Epithelial cell of prostate (primary cell): ENCODE measurements around the gene ZBTB21.
A peak's percentile ranks its signal among the peaks of the same experiment; 100 is the strongest.

ENCODE experiments used
- DNase-seq: peaks from one replicate; pipeline ENCODE4 v3.0.0-alpha.2; 2011; ENCODE audit warnings: low read depth, low spot score
- H3K27ac ChIP-seq: fragments of 450-650 bp; 2 replicates; pipeline ENCODE4 v1.5.1; 2017; ENCODE audit warnings: mild to moderate bottlenecking

ZBTB21 gene

GRCh38 chr21:42022091-42022430, 11.9 kb upstream of the ZBTB21 start:
- no peak overlapping the region for H3K27ac ChIP-seq
- no peak for DNase-seq

- DNase-seq, result no peak
- no peak overlapping the region for H3K27ac ChIP-seq
These were observed 11.4 kb upstream of the ZBTB21 start for GRCh38 chr21:42021371-42022090.

GRCh38 chr21:42019706-42020105, 9.5 kb upstream of the ZBTB21 start:
- DNase-seq, result no peak
- no peak overlapping the region for H3K27ac ChIP-seq

- no peak overlapping the region for H3K27ac ChIP-seq
- peak; percentile 29 for DNase-seq
These were observed 9.0 kb upstream of the ZBTB21 start for GRCh38 chr21:42019101-42019605.

- no peak overlapping the region for H3K27ac ChIP-seq
- DNase-seq, result no peak
These were observed 6.9 kb upstream of the ZBTB21 start for GRCh38 chr21:42017022-42017421.

- DNase-seq, result no peak
- H3K27ac ChIP-seq, result no peak overlapping the region
These were observed 6.3 kb upstream of the ZBTB21 start for GRCh38 chr21:42016364-42016985.

- DNase-seq, result no peak
- H3K27ac ChIP-seq, result no peak overlapping the region
These were observed 3.8 kb upstream of the ZBTB21 start for GRCh38 chr21:42013931-42014330.

- no peak for DNase-seq
- no peak overlapping the region for H3K27ac ChIP-seq
These were observed 3.2 kb upstream of the ZBTB21 start for GRCh38 chr21:42013376-42013775.

GRCh38 chr21:42012763-42013329, 2.7 kb upstream of the ZBTB21 start:
- no peak for DNase-seq
- H3K27ac ChIP-seq, result no peak overlapping the region

- DNase-seq, result no peak
- no peak overlapping the region for H3K27ac ChIP-seq
These were observed 2.2 kb upstream of the ZBTB21 start for GRCh38 chr21:42012344-42012743.

- DNase-seq, result no peak
- H3K27ac ChIP-seq, result peak overlapping the region; percentile 83
These were observed 641 bp upstream of the ZBTB21 start for GRCh38 chr21:42010507-42011495.

- peak overlapping the region; percentile 83 for H3K27ac ChIP-seq
- no peak for DNase-seq
These were observed 936 bp downstream of the ZBTB21 start for GRCh38 chr21:42009018-42009830.

- no peak overlapping the region for H3K27ac ChIP-seq
- no peak for DNase-seq
These were observed 2.7 kb downstream of the ZBTB21 start for GRCh38 chr21:42007356-42007940.

GRCh38 chr21:42006765-42007164, 3.4 kb downstream of the ZBTB21 start:
- H3K27ac ChIP-seq, result no peak overlapping the region
- no peak for DNase-seq

GRCh38 chr21:42004406-42005199, 5.6 kb downstream of the ZBTB21 start:
- no peak for DNase-seq
- H3K27ac ChIP-seq, result no peak overlapping the region

- no peak for DNase-seq
- H3K27ac ChIP-seq, result peak overlapping the region; percentile 54
These were observed 7.1 kb downstream of the ZBTB21 start for GRCh38 chr21:42003051-42003461.

GRCh38 chr21:42002421-42002958, 7.7 kb downstream of the ZBTB21 start:
- H3K27ac ChIP-seq, result peak overlapping the region; percentile 54

GRCh38 chr21:42001781-42002180, 8.4 kb downstream of the ZBTB21 start:
- no peak overlapping the region for H3K27ac ChIP-seq
- DNase-seq, result no peak

More at GRCh38 chr21:42002421-42002958, 7.7 kb downstream of the ZBTB21 start:
- peak; percentile 31 for DNase-seq
